Kidney epithelial cell (primary cell): ENCODE measurements around the gene ARFRP1. TPM values are rescaled to one million over a fixed set of nuclear protein-coding genes. Genes with fewer than 3 reads are reported as not detected.

Experiments used
- DNase-seq: peaks from one replicate; pipeline ENCODE4 v3.0.0-alpha.2; 2010; ENCODE audit warnings: low read depth
- H3K27me3 ChIP-seq: 2 replicates; pipeline ENCODE4 v1.6.0; 2011; ENCODE audit warnings: low read length; ENCODE audit not compliant: control insufficient read depth, insufficient read depth
- H3K36me3 ChIP-seq: 2 replicates; pipeline ENCODE4 v1.5.1; 2011; ENCODE audit warnings: low read length; ENCODE audit not compliant: control insufficient read depth, insufficient read depth
- H3K4me3 ChIP-seq: 2 replicates; pipeline ENCODE4 v1.5.1; 2011; ENCODE audit warnings: low read depth, mild to moderate bottlenecking, control low read depth, low read length
- CTCF ChIP-seq: IDR thresholded peaks from 2 replicates; pipeline ENCODE4 v1.5.1; 2011; ENCODE audit warnings: mild to moderate bottlenecking, moderate library complexity, low read length, control low read depth, inconsistent platforms; ENCODE audit not compliant: insufficient read depth, poor library complexity, severe bottlenecking
- total RNA-seq: library from RNA; depleted of rRNA; stranded (reverse); fragments of >200 nt; gene quantifications from 2 replicates; pipeline ENCODE4 v1.2.3, GENCODE V29; 2015

ARFRP1 gene
- total RNA-seq, 1 donor from 2014 or later = 56.9 TPM

GRCh38 chr20:63744574-63745423 is 37.0 kb upstream of the ARFRP1 start:
- H3K27me3 ChIP-seq = no peaks in the 10 kb centered on the region
- TF ChIP-seq CTCF = no peak
- no peak overlapping the region for H3K4me3 ChIP-seq
- DNase-seq = no peak
- peaks cover 2% of the 10 kb centered on the region for H3K36me3 ChIP-seq

- H3K4me3 ChIP-seq = no peak overlapping the region
- no peak for DNase-seq
- TF ChIP-seq CTCF = no peak
- no peaks in the 10 kb centered on the region for H3K27me3 ChIP-seq
- peaks cover 2% of the 10 kb centered on the region for H3K36me3 ChIP-seq
Observed at GRCh38 chr20:63744158-63744557, 36.4 kb upstream of the ARFRP1 start.

GRCh38 chr20:63743210-63743970 is 35.6 kb upstream of the ARFRP1 start:
- Histone ChIP-seq H3K27me3 (no peaks in the 10 kb centered on the region), H3K4me3 (no peak overlapping the region), H3K36me3 (peaks cover 2% of the 10 kb centered on the region)
- no peak for TF ChIP-seq CTCF
- DNase-seq = no peak

GRCh38 chr20:63742381-63743024 is 34.7 kb upstream of the ARFRP1 start:
- TF ChIP-seq CTCF = no peak
- no peak for DNase-seq
- Histone ChIP-seq H3K36me3 (peaks cover 2% of the 10 kb centered on the region), H3K27me3 (no peaks in the 10 kb centered on the region), H3K4me3 (no peak overlapping the region)

GRCh38 chr20:63741676-63742380 is 34.1 kb upstream of the ARFRP1 start:
- H3K27me3 ChIP-seq = no peaks in the 10 kb centered on the region
- DNase-seq = no peak
- H3K4me3 ChIP-seq = no peak overlapping the region
- no peak for TF ChIP-seq CTCF
- peaks cover 2% of the 10 kb centered on the region for H3K36me3 ChIP-seq
